ENCODE measurements around the gene NEXMIF.
"Not testable (repeated sequence)": the region's sequence is repeated elsewhere in the genome, so short reads cannot be mapped to it uniquely, and the experiment has no call there.

NEXMIF gene

GRCh38 chrX:74925225-74926088, at the start of gene NEXMIF:
Gene NEXMIF (minus strand): TSS chrX:74925452.
- DNase-seq: peak; percentile 24

- not testable (repeated sequence) for DNase-seq
These were observed 36.7 kb upstream of the NEXMIF start for GRCh38 chrX:74961962-74962361.

DNA sequence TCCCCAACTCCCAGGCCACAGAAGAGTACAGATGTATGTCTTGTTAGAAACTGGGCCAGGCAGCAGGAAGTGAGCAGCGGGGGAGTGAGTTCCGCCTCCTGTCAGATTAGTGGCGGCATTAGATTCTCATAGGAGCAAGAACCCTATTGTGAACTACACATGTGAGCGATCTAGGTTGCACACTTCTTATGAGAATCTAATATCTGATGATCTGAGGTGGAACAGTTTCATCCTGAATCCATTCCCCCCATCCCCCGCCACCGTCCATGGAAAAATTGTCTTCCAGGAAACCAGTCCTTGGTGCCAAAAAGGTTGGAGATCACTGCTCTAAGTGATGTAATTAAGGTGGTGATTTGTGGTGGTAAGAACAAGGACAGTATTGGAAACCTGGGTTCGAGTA, 24.5 kb upstream of the NEXMIF start:
- no peak for DNase-seq

GRCh38 chrX:74940414-74940813, 15.2 kb upstream of the NEXMIF start:
- DNase-seq: no peak

DNA sequence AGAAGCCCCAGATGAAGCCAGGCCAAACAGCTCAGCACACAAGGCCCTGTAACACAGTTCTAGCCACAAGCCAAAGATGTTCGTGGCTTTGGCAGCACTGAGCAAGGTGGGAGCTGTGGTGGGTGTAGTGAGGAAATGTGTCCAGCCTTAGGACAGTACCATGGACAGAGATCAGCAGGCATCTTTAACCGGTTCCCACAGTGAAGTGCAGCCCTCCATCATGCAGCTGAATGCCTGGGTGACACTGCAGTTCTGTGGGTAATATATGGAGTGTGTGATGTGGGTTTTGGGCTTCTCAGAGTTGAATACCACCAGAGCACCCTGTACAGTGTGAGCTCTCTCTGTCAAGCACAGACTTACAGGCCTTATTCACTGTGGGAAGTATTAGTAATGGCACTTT, 6.0 kb upstream of the NEXMIF start:
- DNase-seq: no peak

DNA sequence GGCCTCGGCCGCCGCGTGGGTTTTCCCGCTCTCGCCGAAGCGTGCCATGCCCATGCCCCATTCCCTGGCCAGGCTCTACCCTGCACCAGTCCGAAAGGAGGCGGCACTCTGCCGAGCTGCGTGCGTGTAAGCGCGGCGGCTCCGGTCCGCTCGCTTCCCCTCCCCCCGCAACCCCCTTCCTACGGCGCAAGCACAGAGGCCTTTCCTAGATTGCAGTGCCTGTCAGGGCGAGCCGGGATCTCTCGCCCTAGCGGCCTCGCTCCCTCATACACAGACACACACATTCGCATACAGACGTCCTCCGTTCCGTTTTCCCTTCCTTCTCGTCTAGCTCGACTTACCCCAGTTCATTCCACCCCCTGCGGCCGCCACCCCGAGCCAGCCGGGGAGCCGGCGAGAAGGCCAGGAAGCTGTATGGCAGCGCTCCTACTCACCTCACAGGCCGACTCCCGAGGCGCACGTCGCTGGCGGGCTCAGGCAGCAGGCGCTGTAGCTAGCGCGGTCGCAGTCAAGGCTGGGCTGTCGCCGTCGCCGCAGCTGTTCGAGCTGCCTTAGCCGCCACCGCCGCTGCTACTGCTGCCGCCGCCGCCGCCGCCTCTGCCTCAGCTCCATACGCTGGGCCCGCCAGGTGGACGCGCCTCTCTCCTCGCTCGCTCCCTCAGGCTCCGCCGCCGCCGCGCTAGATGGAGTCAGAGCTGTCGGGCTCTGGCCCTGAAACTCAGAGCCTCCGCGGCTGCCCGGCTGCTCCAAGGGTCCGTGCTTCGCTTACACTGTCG, 615 bp downstream of the NEXMIF start:
- DNase-seq: peak; percentile 28

DNA sequence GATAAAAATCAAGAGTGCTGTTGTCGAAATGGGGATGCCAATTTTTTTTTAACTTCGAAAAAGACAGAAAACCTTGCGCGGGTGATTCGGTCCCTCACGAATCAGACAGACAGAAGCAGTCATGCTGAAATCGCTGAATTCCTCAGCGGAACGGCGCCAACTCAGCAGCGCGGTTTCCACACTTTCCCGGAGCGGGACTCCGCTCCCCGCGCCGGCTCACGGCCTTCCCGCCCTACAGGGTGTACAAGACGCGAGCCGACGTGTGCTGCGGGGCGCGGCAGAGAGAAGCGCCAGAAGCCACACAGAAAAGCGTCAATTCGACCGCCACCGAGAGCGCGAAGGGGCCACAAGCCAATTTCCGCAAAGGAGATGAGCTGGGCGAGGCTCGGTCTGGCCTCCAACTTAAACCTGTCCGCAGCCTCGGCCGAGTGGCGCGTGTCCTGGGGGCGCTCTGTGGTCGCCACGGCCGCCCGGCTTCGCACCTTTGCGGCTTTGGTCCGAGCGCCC, 1.3 kb downstream of the NEXMIF start:
- no peak for DNase-seq

DNA sequence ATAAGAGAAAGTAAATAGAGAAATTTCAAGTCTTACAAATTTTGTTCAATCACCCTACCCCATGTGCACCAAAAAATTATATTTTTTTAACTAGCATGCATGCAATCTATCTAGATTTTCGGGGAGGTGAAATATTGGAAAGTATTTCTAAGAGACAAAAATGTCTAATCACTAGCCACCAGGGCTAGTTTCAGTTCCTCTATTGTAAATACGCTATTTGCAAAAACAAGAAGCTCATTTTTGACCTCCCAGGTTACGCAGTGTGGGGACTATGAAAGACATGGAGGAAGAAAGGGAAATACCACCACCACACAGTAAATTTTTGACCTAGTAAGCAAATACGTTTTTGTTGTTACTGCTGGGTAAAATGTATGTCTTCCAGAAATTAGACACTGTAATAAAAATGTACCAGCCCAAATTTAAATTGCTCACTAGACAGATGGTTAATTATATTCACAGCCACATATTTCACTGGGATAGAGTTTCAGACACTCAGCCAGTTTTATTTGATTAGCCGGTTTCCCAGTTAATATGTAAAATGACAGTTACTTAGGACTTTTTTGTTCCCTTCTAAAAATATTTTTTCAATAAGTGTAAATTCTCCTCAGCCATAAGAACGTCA, 2.2 kb downstream of the NEXMIF start:
- no peak for DNase-seq

GRCh38 chrX:74911494-74911893, 13.8 kb downstream of the NEXMIF start:
- no peak for DNase-seq

DNA sequence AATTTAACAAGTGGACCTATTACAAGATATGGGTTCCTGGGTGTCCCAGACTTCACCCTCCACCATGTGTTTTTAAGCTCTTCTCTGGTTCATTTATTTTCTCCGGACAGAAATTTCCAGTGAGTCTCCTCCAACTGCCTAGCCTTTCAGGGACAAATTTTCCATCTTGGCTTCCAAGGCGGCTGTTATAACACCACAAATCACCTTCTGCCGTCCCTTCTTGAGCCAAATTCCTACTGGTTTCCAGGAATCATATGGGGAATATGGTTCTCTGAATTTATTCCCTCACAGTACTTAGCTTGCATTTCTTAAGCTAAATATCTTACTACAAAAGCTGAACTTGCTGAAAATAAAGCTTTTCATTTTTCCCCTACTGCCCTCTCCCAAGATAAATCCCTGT, 18.8 kb downstream of the NEXMIF start:
- no peak for DNase-seq

DNA sequence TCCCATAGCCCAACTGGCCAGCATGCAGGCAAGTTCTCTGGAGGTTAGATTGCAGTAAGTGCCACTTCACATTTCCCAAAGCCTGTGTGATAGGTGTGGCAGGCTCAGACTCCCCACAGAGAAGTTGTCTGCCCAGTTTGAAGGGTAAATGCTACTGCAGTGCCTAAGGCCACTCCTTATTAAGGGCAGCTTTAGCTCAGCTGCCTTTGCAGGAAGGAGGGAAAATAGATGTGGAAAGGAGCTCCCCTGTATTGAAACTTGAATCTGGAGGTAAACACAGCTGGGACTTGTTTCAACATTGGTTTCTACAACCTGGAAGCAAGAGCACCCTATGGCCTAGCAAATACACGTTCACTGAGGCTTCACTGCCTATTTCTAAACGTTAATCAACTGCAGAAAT, 22.4 kb downstream of the NEXMIF start:
- DNase-seq: no peak

DNA sequence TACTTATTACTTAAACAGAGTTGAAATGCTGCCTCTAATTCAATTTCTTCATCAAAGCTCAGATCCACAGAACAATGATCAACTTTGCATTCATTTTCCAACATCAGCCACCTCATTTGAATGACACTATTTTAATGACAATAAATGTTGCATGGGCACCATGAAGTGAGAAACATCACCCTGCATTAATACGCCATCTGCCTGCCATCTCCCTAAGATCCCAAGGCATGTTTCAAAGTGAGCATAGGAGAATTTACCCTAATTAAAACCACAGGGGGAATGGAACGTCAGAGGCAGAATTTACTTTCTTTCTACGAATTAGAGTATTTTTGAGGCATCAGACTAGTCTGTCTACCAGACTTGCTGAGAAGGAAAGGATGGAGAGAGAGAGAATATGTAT, 32.7 kb downstream of the NEXMIF start:
- no peak for DNase-seq

GRCh38 chrX:74890676-74891430, 34.4 kb downstream of the NEXMIF start:
- no peak for DNase-seq

DNA sequence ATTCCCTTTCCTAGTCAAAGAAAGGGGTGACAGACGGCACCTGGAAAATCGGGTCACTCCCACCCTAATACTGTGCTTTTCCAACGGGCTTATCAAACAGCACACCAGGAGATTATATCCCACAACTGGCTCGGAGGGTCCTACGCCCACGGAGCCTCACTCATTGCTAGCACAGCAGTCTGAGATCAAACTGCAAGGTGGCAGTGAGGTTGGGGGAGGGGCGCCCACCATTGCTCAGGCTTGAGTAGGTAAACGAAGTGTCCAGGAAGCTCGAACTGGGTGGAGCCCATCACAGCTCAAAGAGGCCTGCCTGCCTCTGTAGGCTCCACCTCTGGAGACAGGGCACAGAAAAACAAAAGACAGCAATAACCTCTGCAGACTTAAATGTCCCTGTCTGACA, 42.9 kb downstream of the NEXMIF start:
- DNase-seq: not testable (repeated sequence)

DNA sequence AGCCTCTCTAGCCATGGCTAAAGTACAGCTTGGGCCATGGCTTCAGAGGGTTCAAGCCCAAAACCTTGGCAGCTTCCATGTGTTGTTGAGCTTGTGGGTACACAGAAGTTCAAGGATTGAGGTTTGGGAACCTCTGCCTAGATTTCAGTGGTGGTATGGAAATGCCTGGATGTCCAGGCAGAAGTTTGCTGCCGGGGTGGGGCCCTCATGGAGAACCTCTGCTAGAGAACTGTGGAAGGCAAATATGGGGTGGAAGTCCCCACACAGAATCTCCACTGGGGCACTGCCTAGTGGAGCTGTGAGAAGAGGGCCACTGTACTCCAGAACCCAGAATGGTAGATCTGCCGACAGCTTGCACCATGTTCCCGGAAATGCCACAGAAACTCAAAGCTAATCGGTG, 59.5 kb downstream of the NEXMIF start:
- DNase-seq: no peak

DNA sequence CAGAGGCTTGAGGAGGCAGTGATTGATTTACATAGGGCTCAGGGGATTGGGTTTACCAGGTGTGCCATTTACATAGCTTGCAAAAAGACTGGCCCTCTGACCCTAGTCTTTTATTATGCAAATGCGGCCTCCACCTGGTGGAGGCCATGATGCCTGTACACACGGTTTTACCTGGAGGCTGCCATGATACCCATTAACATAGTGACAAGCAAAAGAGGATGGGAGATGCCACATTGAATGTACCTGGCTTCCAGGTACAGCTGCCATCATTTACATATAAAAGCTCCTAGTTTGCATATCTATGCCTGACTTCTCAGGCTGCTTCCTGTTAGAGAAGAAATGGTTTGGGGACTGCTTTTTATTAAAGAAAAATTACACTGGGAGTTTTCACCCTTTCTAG, 72.0 kb downstream of the NEXMIF start:
- DNase-seq: no peak

DNA sequence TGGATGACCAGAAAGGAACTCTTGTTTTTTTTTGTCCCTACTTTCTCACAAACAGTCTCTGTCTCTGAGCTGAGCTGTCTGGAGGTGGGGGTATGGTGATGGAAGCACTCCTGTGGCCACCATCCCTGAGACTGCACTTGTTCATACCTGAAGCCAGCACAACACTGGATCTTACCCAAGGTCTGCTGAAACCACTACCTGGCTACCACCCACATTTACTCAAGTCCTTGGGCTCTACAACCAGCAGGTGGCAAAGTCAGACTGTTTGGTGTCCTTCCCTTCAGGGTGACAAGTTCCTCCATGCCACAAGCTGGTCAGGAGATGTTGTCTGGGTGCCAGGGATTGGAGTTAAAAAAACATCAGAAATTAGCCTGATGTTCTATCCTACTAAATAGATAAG, 89.7 kb downstream of the NEXMIF start:
- peak; percentile 1 for DNase-seq

DNA sequence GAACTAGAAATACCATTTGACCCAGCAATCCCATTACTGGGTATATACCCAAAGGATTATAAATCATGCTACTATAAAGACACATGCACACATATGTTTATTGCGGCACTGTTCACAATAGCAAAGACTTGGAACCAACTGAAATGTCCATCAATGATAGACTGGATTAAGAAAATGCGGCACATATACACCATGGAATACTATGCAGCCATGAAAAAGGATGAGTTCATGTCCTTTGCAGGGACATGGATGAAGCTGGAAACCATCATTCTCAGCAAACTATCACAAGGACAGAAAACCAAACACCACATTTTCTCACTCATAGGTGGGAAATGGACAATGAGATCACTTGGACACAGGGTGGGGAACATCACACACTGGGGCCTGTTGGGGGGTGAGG, 105.5 kb downstream of the NEXMIF start:
- DNase-seq: not testable (repeated sequence)

GRCh38 chrX:74814681-74815080, 110.6 kb downstream of the NEXMIF start:
- no peak for DNase-seq

- DNase-seq: no peak
These were observed 120.7 kb downstream of the NEXMIF start for GRCh38 chrX:74804574-74804973.

GRCh38 chrX:74800062-74800461, 125.2 kb downstream of the NEXMIF start:
- no peak for DNase-seq

GRCh38 chrX:74797338-74797887, 127.8 kb downstream of the NEXMIF start:
- no peak for DNase-seq
